Measurements from ENCODE around the gene CASZ1. TPM values are rescaled to one million over a fixed set of nuclear protein-coding genes. Genes with fewer than 3 reads are reported as not detected.
A peak's percentile ranks its signal among the peaks of the same experiment; 100 is the strongest.

CASZ1 gene
- total RNA-seq, 1 experiment from 2014 or later: 2.3 TPM

- Histone ChIP-seq H3K27ac (no peak overlapping the region), H3K9me3 (replicated peaks) (no peaks in the 10 kb centered on the region), H3K27me3 (no peaks in the 10 kb centered on the region), H3K4me3 (no peak overlapping the region), H3K4me1 (no peaks in the 10 kb centered on the region), H3K36me3 (no peaks in the 10 kb centered on the region)
- no peak for DNase-seq
Observed at GRCh38 chr1:10778640-10779039, 17.8 kb downstream of the CASZ1 start.

GRCh38 chr1:10777749-10778574, 18.5 kb downstream of the CASZ1 start:
- Histone ChIP-seq H3K36me3 (no peaks in the 10 kb centered on the region), H3K4me1 (0 out of 2 replicates have a peak, but pooled peaks cover 1% of the 10 kb centered on the region), H3K4me3 (no peak overlapping the region), H3K27ac (no peak overlapping the region), H3K27me3 (peaks cover 1% of the 10 kb centered on the region; the same call in 1 of the 2 replicates), H3K9me3 (replicated peaks) (no peaks in the 10 kb centered on the region)
- no peak for DNase-seq

GRCh38 chr1:10776190-10776905, 20.1 kb downstream of the CASZ1 start:
- Histone ChIP-seq H3K4me1 (0 out of 2 replicates have a peak, but pooled peaks cover 5% of the 10 kb centered on the region), H3K9me3 (replicated peaks) (no peaks in the 10 kb centered on the region), H3K36me3 (no peaks in the 10 kb centered on the region), H3K27me3 (peaks cover 8% of the 10 kb centered on the region; the same call in 1 of the 2 replicates), H3K27ac (no peak overlapping the region), H3K4me3 (no peak overlapping the region)
- DNase-seq: no peak

- Histone ChIP-seq H3K9me3 (replicated peaks) (no peaks in the 10 kb centered on the region), H3K27ac (no peak overlapping the region), H3K27me3 (peaks cover 8% of the 10 kb centered on the region; the same call in 1 of the 2 replicates), H3K4me3 (no peak overlapping the region), H3K36me3 (no peaks in the 10 kb centered on the region), H3K4me1 (0 out of 2 replicates have a peak, but pooled peaks cover 5% of the 10 kb centered on the region)
- no peak for DNase-seq
Observed at GRCh38 chr1:10775763-10776162, 20.7 kb downstream of the CASZ1 start.

- Histone ChIP-seq H3K36me3 (no peaks in the 10 kb centered on the region), H3K9me3 (replicated peaks) (no peaks in the 10 kb centered on the region), H3K27ac (no peak overlapping the region), H3K4me1 (0 out of 2 replicates have a peak, but pooled peaks cover 5% of the 10 kb centered on the region), H3K4me3 (no peak overlapping the region), H3K27me3 (peaks cover 8% of the 10 kb centered on the region; the same call in 1 of the 2 replicates)
- no peak for DNase-seq
Observed at GRCh38 chr1:10774615-10775310, 21.7 kb downstream of the CASZ1 start.

- no peak overlapping the region for H3K4me3 ChIP-seq
- no peaks in the 10 kb centered on the region for H3K36me3 ChIP-seq
- 0 out of 2 replicates have a peak, but pooled peaks cover 5% of the 10 kb centered on the region for H3K4me1 ChIP-seq
- peaks cover 8% of the 10 kb centered on the region; the same call in 1 of the 2 replicates for H3K27me3 ChIP-seq
- H3K9me3 ChIP-seq (replicated peaks): no peaks in the 10 kb centered on the region
- DNase-seq: no peak
- H3K27ac ChIP-seq: no peak overlapping the region
Observed at GRCh38 chr1:10773851-10774614, 22.4 kb downstream of the CASZ1 start.

- Histone ChIP-seq H3K27me3 (peaks cover 8% of the 10 kb centered on the region; the same call in 1 of the 2 replicates), H3K9me3 (replicated peaks) (no peaks in the 10 kb centered on the region), H3K27ac (no peak overlapping the region), H3K4me3 (no peak overlapping the region), H3K36me3 (no peaks in the 10 kb centered on the region), H3K4me1 (0 out of 2 replicates have a peak, but pooled peaks cover 5% of the 10 kb centered on the region)
- DNase-seq: no peak
Observed at GRCh38 chr1:10773376-10773775, 23.1 kb downstream of the CASZ1 start.

GRCh38 chr1:10772711-10773110, 23.7 kb downstream of the CASZ1 start:
- Histone ChIP-seq H3K4me3 (no peak overlapping the region), H3K4me1 (0 out of 2 replicates have a peak, but pooled peaks cover 5% of the 10 kb centered on the region), H3K9me3 (replicated peaks) (no peaks in the 10 kb centered on the region), H3K27ac (no peak overlapping the region), H3K27me3 (peaks cover 8% of the 10 kb centered on the region; the same call in 1 of the 2 replicates), H3K36me3 (no peaks in the 10 kb centered on the region)
- no peak for DNase-seq

- Histone ChIP-seq H3K4me1 (peaks cover 7% of the 10 kb centered on the region; the same call in 1 of the 2 replicates), H3K36me3 (no peaks in the 10 kb centered on the region), H3K27me3 (peaks cover 8% of the 10 kb centered on the region; the same call in 1 of the 2 replicates), H3K27ac (no peak overlapping the region), H3K9me3 (replicated peaks) (no peaks in the 10 kb centered on the region), H3K4me3 (no peak overlapping the region)
- no peak for DNase-seq
Observed at GRCh38 chr1:10771789-10772188, 24.7 kb downstream of the CASZ1 start.

GRCh38 chr1:10768552-10768951, 27.9 kb downstream of the CASZ1 start:
- no peak overlapping the region for H3K4me3 ChIP-seq

GRCh38 chr1:10767282-10767681, 29.2 kb downstream of the CASZ1 start:
- Histone ChIP-seq H3K4me3 (no peak overlapping the region), H3K36me3 (no peaks in the 10 kb centered on the region), H3K9me3 (replicated peaks) (no peaks in the 10 kb centered on the region), H3K27me3 (0 out of 2 replicates have a peak, but pooled peaks cover 3% of the 10 kb centered on the region), H3K4me1 (peaks cover 3% of the 10 kb centered on the region; the same call in 1 of the 2 replicates), H3K27ac (no peak overlapping the region)
- DNase-seq: peak; percentile 54 to 74

More at GRCh38 chr1:10768552-10768951, 27.9 kb downstream of the CASZ1 start:
- H3K27ac ChIP-seq: no peak overlapping the region
- H3K36me3 ChIP-seq: no peaks in the 10 kb centered on the region
- no peak for DNase-seq
- no peaks in the 10 kb centered on the region for H3K9me3 ChIP-seq (replicated peaks)
- peaks cover 7% of the 10 kb centered on the region; the same call in 1 of the 2 replicates for H3K4me1 ChIP-seq
- H3K27me3 ChIP-seq: peaks cover 8% of the 10 kb centered on the region; the same call in 1 of the 2 replicates

GRCh38 chr1:10765734-10766478, 30.5 kb downstream of the CASZ1 start:
- H3K4me1 ChIP-seq: peaks cover 8% of the 10 kb centered on the region; the same call in 1 of the 2 replicates
- DNase-seq: no peak
- H3K36me3 ChIP-seq: no peaks in the 10 kb centered on the region
- H3K27ac ChIP-seq: no peak overlapping the region
- H3K4me3 ChIP-seq: no peak overlapping the region
- no peaks in the 10 kb centered on the region for H3K9me3 ChIP-seq (replicated peaks)
- no peaks in the 10 kb centered on the region for H3K27me3 ChIP-seq

GRCh38 chr1:10765304-10765703, 31.1 kb downstream of the CASZ1 start:
- H3K4me1 ChIP-seq: peaks cover 8% of the 10 kb centered on the region; the same call in 1 of the 2 replicates
- no peak overlapping the region for H3K4me3 ChIP-seq
- H3K36me3 ChIP-seq: no peaks in the 10 kb centered on the region
- DNase-seq: no peak
- H3K27me3 ChIP-seq: no peaks in the 10 kb centered on the region
- H3K27ac ChIP-seq: no peak overlapping the region
- H3K9me3 ChIP-seq (replicated peaks): no peaks in the 10 kb centered on the region

All from SJCRH30 (cell line).